Uterus (tissue), 2 donors: ENCODE results near the gene BIN2.

ENCODE experiments used
- CTCF ChIP-seq, 4 experiments: fragments of 200-600 bp in 2 of 4; fragments of 450-650 bp in 2 of 4; sonication (generic) in 2 of 4; IDR thresholded peaks; one replicate each; pipeline ENCODE4 v1.5.1; 2016 to 2019; ENCODE audit warnings: antibody characterized with exemption in 4 of 4, mild to moderate bottlenecking in 2 of 4, moderate library complexity in 1 of 4
- POLR2A ChIP-seq, 2 donors: fragments of 450-650 bp; IDR thresholded peaks; one replicate each; pipeline ENCODE4 v1.6.1; 2016; ENCODE audit warnings: antibody characterized with exemption in 2 of 2, mild to moderate bottlenecking in 1 of 2, moderate library complexity in 1 of 2

- TF ChIP-seq CTCF (IDR thresholded peaks at IDR 0.05) (no peak), POLR2A (IDR thresholded peaks at IDR 0.05) (no peak)
Observed at GRCh38 chr12:51370667-51371066, 46.7 kb upstream of the BIN2 start.
